PFSK-1 (cell line): ENCODE data around the gene PSMD2.

Experiments
- FOXP2 ChIP-seq: optimal IDR thresholded peaks from 2 replicates; pipeline ENCODE3; 2011; ENCODE audit warnings: borderline replicate concordance, control low read depth, inconsistent platforms; ENCODE audit not compliant: insufficient read depth; ENCODE audit errors: extremely low read length, extremely low read depth
- POLR2AphosphoS5 ChIP-seq: IDR thresholded peaks from 2 replicates; pipeline ENCODE4 v1.6.1; 2012; ENCODE audit warnings: low read depth, mild to moderate bottlenecking, control low read depth, low read length, moderate library complexity
- SIN3A ChIP-seq: IDR thresholded peaks from 2 replicates; pipeline ENCODE4 v1.6.1; 2012; ENCODE audit warnings: mild to moderate bottlenecking, low read length, moderate library complexity, borderline replicate concordance; ENCODE audit not compliant: insufficient read depth
- TF ChIP-seq, protein P1 (sequence below), 2 experiments: IDR thresholded peaks; 2 replicates each; pipeline versions ENCODE4 v1.6.1 to v1.8.0; 2011 to 2012; ENCODE audit warnings: low read depth in 2 of 2, low read length in 2 of 2, control low read depth in 1 of 2, inconsistent platforms in 1 of 2, mild to moderate bottlenecking in 1 of 2, moderate library complexity in 1 of 2; ENCODE audit not compliant: insufficient read depth in 1 of 2

DNA sequence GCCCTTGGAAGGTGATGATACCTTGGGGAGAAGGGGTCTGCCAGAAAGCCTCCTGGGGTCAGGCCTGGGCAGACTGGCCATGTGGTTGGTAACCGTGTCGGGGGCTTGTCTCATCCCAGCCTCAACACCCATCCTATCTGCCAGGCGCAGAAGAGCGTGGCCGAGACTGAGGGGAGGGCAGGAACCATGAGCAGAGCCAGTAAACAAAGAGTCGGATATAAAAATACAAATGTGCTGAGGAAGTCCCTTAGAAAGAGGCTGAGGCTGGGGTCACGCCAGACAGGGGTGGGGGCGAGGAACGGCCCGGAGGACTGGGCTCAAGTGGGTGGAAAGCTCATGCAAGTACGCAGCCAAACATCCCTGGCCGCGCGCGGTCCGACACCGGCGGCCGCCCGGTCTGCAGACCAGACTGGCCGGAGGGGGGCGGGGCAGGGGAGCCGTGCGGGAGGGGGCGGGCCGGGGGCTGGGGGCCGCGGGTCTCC, 39.6 kb upstream of the PSMD2 start:
- TF ChIP-seq, protein P1, sequence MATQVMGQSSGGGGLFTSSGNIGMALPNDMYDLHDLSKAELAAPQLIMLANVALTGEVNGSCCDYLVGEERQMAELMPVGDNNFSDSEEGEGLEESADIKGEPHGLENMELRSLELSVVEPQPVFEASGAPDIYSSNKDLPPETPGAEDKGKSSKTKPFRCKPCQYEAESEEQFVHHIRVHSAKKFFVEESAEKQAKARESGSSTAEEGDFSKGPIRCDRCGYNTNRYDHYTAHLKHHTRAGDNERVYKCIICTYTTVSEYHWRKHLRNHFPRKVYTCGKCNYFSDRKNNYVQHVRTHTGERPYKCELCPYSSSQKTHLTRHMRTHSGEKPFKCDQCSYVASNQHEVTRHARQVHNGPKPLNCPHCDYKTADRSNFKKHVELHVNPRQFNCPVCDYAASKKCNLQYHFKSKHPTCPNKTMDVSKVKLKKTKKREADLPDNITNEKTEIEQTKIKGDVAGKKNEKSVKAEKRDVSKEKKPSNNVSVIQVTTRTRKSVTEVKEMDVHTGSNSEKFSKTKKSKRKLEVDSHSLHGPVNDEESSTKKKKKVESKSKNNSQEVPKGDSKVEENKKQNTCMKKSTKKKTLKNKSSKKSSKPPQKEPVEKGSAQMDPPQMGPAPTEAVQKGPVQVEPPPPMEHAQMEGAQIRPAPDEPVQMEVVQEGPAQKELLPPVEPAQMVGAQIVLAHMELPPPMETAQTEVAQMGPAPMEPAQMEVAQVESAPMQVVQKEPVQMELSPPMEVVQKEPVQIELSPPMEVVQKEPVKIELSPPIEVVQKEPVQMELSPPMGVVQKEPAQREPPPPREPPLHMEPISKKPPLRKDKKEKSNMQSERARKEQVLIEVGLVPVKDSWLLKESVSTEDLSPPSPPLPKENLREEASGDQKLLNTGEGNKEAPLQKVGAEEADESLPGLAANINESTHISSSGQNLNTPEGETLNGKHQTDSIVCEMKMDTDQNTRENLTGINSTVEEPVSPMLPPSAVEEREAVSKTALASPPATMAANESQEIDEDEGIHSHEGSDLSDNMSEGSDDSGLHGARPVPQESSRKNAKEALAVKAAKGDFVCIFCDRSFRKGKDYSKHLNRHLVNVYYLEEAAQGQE (IDR thresholded peaks at IDR 0.05; ENCODE audit: insufficient read depth in 1 of 2, low read depth in 2 of 2, low read length in 2 of 2): no peak
- TF ChIP-seq POLR2AphosphoS5 (no peak), FOXP2 (no peak), SIN3A (no peak)
